K562 (cell line): ENCODE measurements around the gene SREBF1. TPM values are rescaled to one million over a fixed set of nuclear protein-coding genes. Genes with fewer than 3 reads are reported as not detected.

Source experiments
- ATAC-seq: fragments of 200-7000 bp; cut with Tn5 transposase; 3 replicates; pipeline ENCODE4 v1.9.1; 2020; ENCODE audit warnings: moderate library complexity
- BruUV-seq: library from RNA; stranded (reverse); fragments of 400-500 nt; replicated peaks from 2 replicates; lab custom pipeline; 2021; lab: Mats Ljungman, UMichigan
- CTCF ChIA-PET: fragments of 300-600 bp; formaldehyde crosslinking; extraction: SDS; loops from one replicate; lab custom pipeline; 2021; ENCODE audit warnings: low intra/inter-chr PET ratio; lab: Yijun Ruan, JAX
- POLR2A ChIA-PET: fragments of 300-600, 350-650 bp; sonication (Branson Sonifier 250); formaldehyde crosslinking; extraction: SDS; loops from one replicate; lab custom pipeline; 2021; ENCODE audit warnings: antibody characterized with exemption, inconsistent platforms; lab: Yijun Ruan, JAX
- DNase-seq, 4 experiments: peaks; one replicate each; pipeline versions ENCODE4 v3.0.0 to v3.0.0-alpha.2; 2011 to 2018; ENCODE audit warnings: low spot score in 3 of 4, mixed read lengths in 3 of 4; ENCODE audit errors: extremely low read depth in 1 of 4
- FAIRE-seq: peaks from 2 replicates; lab custom pipeline; 2011; peaks lifted over from hg19 to GRCh38; lab: Jason Lieb, UNC
- H2AFZ ChIP-seq: 2 replicates; pipeline ENCODE4 v1.6.0; 2011; ENCODE audit warnings: low read depth, low read length, control low read depth, inconsistent platforms
- H3K27ac ChIP-seq: fragments of 200-600 bp; 3 replicates; pipeline ENCODE4 v1.8.0; 2011; ENCODE audit warnings: low read depth, mild to moderate bottlenecking, control low read depth, inconsistent platforms, low read length, moderate library complexity, mixed read lengths; ENCODE audit errors: extremely low read depth
- H3K27me3 ChIP-seq, 2 experiments: fragments of 300-600 bp in 1 of 2; 2 replicates in 1 of 2; 3 replicates in 1 of 2; pipeline versions ENCODE4 v1.6.0 to v1.8.0; 2011; ENCODE audit warnings: inconsistent platforms in 2 of 2, low read length in 2 of 2, mild to moderate bottlenecking in 1 of 2, mixed read lengths in 1 of 2, moderate library complexity in 1 of 2; ENCODE audit not compliant: control insufficient read depth in 2 of 2, insufficient read depth in 2 of 2
- H3K36me3 ChIP-seq: fragments of 300-600 bp; 3 replicates; pipeline ENCODE4 v1.8.0; 2011; ENCODE audit warnings: mild to moderate bottlenecking, low read length, inconsistent platforms; ENCODE audit not compliant: control insufficient read depth, insufficient read depth
- H3K4me1 ChIP-seq, 2 experiments: fragments of 200-600 bp in 1 of 2; replicated peaks in 1 of 2; 2 replicates in 1 of 2; 3 replicates in 1 of 2; pipeline versions ENCODE4 v1.5.1 to v1.8.0; 2011; ENCODE audit warnings: inconsistent platforms in 2 of 2, low read length in 2 of 2, mild to moderate bottlenecking in 1 of 2, mixed read lengths in 1 of 2, moderate library complexity in 1 of 2; ENCODE audit not compliant: control insufficient read depth in 2 of 2, insufficient read depth in 2 of 2
- H3K4me2 ChIP-seq: 2 replicates; pipeline ENCODE4 v1.6.1; 2011; ENCODE audit warnings: low read length, control low read depth, inconsistent platforms, mixed read lengths; ENCODE audit not compliant: insufficient read depth
- H3K4me3 ChIP-seq: fragments of 200-600 bp; sonication (generic), shearing (Covaris generic); 2 replicates; pipeline ENCODE4 v1.5.1; 2016; ENCODE audit warnings: control low read depth, inconsistent platforms
- H3K79me2 ChIP-seq: fragments of 200-600 bp; 3 replicates; pipeline ENCODE4 v1.8.0; 2011; ENCODE audit warnings: low read length, inconsistent platforms; ENCODE audit not compliant: control insufficient read depth, insufficient read depth
- H3K9ac ChIP-seq, 2 experiments: 2 replicates each; pipeline versions ENCODE4 v1.6.0 to v1.6.1; 2011; ENCODE audit warnings: low read depth in 2 of 2, low read length in 2 of 2, control low read depth in 1 of 2, inconsistent platforms in 1 of 2, mild to moderate bottlenecking in 1 of 2, mixed read lengths in 1 of 2; ENCODE audit not compliant: insufficient read depth in 1 of 2
- H3K9me1 ChIP-seq: one replicate; pipeline ENCODE4 v1.6.0; 2011; ENCODE audit warnings: inconsistent platforms, mild to moderate bottlenecking, low read length, moderate library complexity; ENCODE audit not compliant: control insufficient read depth, insufficient read depth
- H3K9me3 ChIP-seq: replicated peaks from 2 replicates; pipeline ENCODE4 v1.5.1; 2011; ENCODE audit warnings: low read depth, low read length, inconsistent platforms; ENCODE audit not compliant: control insufficient read depth, insufficient read depth
- H4K20me1 ChIP-seq: replicated peaks from 2 replicates; pipeline ENCODE4 v1.6.1; 2011; ENCODE audit warnings: low read length, inconsistent platforms, mixed read lengths; ENCODE audit not compliant: control insufficient read depth, insufficient read depth
- ETS1 ChIP-seq: conservative IDR thresholded peaks from 2 replicates; pipeline ENCODE4 v1.6.1; 2011; ENCODE audit warnings: low read depth, mild to moderate bottlenecking, low read length; ENCODE audit not compliant: control insufficient read depth
- FOXJ3 ChIP-seq: sonication (generic); formaldehyde crosslinking; IDR thresholded peaks from 2 replicates; pipeline ENCODE4 v1.4.0; 2020; ENCODE audit warnings: mild to moderate bottlenecking, missing genetic modification reagents
- FOXO4 ChIP-seq: fragments of 450-650 bp; formaldehyde crosslinking; IDR thresholded peaks from 2 replicates; pipeline ENCODE4 v1.4.0; 2020; ENCODE audit warnings: mild to moderate bottlenecking, moderate library complexity
- FUS ChIP-seq: fragments of 200-400 bp; formaldehyde crosslinking; optimal IDR thresholded peaks from 2 replicates; pipeline ENCODE3; 2017; ENCODE audit warnings: low read depth, low read length
- GTF3C2 ChIP-seq: IDR thresholded peaks from 3 replicates; pipeline ENCODE4 v1.6.1; 2011; ENCODE audit warnings: borderline replicate concordance, mild to moderate bottlenecking, moderate library complexity; ENCODE audit not compliant: insufficient read length; ENCODE audit errors: extremely low read depth
- HOXB6 ChIP-seq: fragments of 250-450 bp; sonication (Bioruptor Pico); IDR thresholded peaks from 2 replicates; pipeline ENCODE4 v1.5.1; 2022; ENCODE audit warnings: mild to moderate bottlenecking, borderline replicate concordance
- KLF6 ChIP-seq: fragments of 250-450 bp; sonication (Bioruptor Pico); IDR thresholded peaks from 2 replicates; pipeline ENCODE4 v1.4.0; 2020; ENCODE audit warnings: mild to moderate bottlenecking, moderate library complexity, borderline replicate concordance
- MAX ChIP-seq: sonication (generic); formaldehyde crosslinking; IDR thresholded peaks from 2 replicates; pipeline ENCODE4 v1.9.0; 2022; ENCODE audit warnings: mild to moderate bottlenecking, missing genetic modification reagents
- MAZ ChIP-seq, 2 experiments: fragments of 450-650 bp in 1 of 2; sonication (generic) in 1 of 2; formaldehyde crosslinking; IDR thresholded peaks in 1 of 2; conservative IDR thresholded peaks in 1 of 2; 2 replicates each; pipeline versions ENCODE4 v1.4.0 to v1.5.0; 2020; ENCODE audit warnings: mild to moderate bottlenecking in 1 of 2, missing genetic modification reagents in 1 of 2
- RBFOX2 ChIP-seq: fragments of 200-400 bp; formaldehyde crosslinking; IDR thresholded peaks from 2 replicates; pipeline ENCODE4 v1.6.1; 2017; ENCODE audit warnings: low read depth, mild to moderate bottlenecking, low read length, moderate library complexity
- TCF7L2 ChIP-seq: fragments of 150-350 bp; IDR thresholded peaks from 2 replicates; pipeline ENCODE4 v1.6.1; 2016; ENCODE audit warnings: low read depth, mild to moderate bottlenecking, low read length, moderate library complexity
- XRCC5 ChIP-seq: fragments of 200-400 bp; formaldehyde crosslinking; IDR thresholded peaks from 2 replicates; pipeline ENCODE4 v1.6.1; 2017; ENCODE audit warnings: low read depth, mild to moderate bottlenecking, low read length
- ZBTB17 ChIP-seq: fragments of 450-650 bp; formaldehyde crosslinking; IDR thresholded peaks from 2 replicates; pipeline ENCODE4 v1.4.0; 2020; ENCODE audit warnings: mild to moderate bottlenecking
- WGBS: fragments of 100-300 bp; shearing (Covaris generic); methylation state at CpG from one replicate; pipeline ENCODE4 v1.1.6; 2016; ENCODE audit warnings: low coverage, mixed read lengths; ENCODE audit not compliant: insufficient coverage; ENCODE audit errors: missing lambda C conversion rate; 5-methylcytosine and 5-hydroxymethylcytosine counted together
- in situ Hi-C: fragments of 300-500 bp; cut with MboI; formaldehyde crosslinking; loops from 4 replicates; pipeline ENCODE4 v1.15.0; 2018; ENCODE audit warnings: inconsistent platforms, mixed read lengths
- intact Hi-C: fragments of 100-400 bp; cut with micrococcal nuclease; formaldehyde crosslinking; loops from 2 replicates; pipeline ENCODE4 v1.14.2; 2022
- polyA plus RNA-seq, 8 experiments: library from polyadenylated mRNA; depleted of rRNA in 4 of 8; stranded (reverse) in 5 of 8; unstranded in 3 of 8; fragments of >200 nt; fragmentation: Nextera tagmentation in 2 of 8; fragmentation: Illumina TruSeq in 1 of 8; extraction: Ambion mirVana in 2 of 8; extraction: Trizol in 1 of 8; gene quantifications; 2 replicates each; pipeline versions ENCODE4 v1.2.1 to v1.2.3, GENCODE V29; 2011 to 2014; ENCODE audit warnings: inconsistent platforms in 1 of 8, missing spikeins in 1 of 8
- total RNA-seq, 7 experiments: library from RNA; depleted of rRNA in 6 of 7; stranded (reverse); fragments of >200 nt in 6 of 7; fragmentation: Illumina TruSeq in 2 of 7; extraction: Trizol in 2 of 7; gene quantifications; 2 replicates each; pipeline versions ENCODE4 v1.2.1 to v1.2.3, GENCODE V29; 2011 to 2021; ENCODE audit warnings: low replicate concordance in 1 of 7

The SREBF1 gene
- total and polyA plus RNA-seq, 9 of the 15 experiments (the other 6 are each of a cell fraction or from before 2014, with no cell fraction given) = 1.6 to 169 (median 69.4) TPM

- no peak for TF ChIP-seq GTF3C2
- peak in 1 of 2 experiments; percentile 15; a peak in 1 of 4 replicates for TF ChIP-seq MAZ (CRISPR knock-in tag; conservative IDR thresholded peaks at IDR 0.05 in 1 of 2, IDR thresholded peaks at IDR 0.05 in 1 of 2)
Measured at GRCh38 chr17:17837380-17837821, 615 bp upstream of the SREBF1 start (continued).

GRCh38 chr17:17836250-17836817 is 452 bp downstream of the SREBF1 start:
- H3K9me1 ChIP-seq = no peaks in the 10 kb centered on the region
- no TSS peak for BruUV-seq
- intact Hi-C loops = loop anchor here (2.0 kb wide), 2 partner anchors 14 kb away; no protein-coding TSS in a partner anchor
- DNase-seq = peak; percentile 74 to 97 (median 85)
- CTCF ChIA-PET = no interaction called here
- POLR2A ChIA-PET = interaction anchor here (0.5 to 6.7 kb wide), 18 partner anchors 9 to 1455 kb away, joined by 3 to 102 read pairs (median 3); partner anchors contain the start of gene UBB
- H3K9me3 ChIP-seq = no peaks in the 10 kb centered on the region
- peak overlapping the region; percentile 94 for H3K4me3 ChIP-seq
- no peaks in the 10 kb centered on the region for H3K27me3 ChIP-seq
- peak overlapping the region; percentile 100 for H3K27ac ChIP-seq
- peak; percentile 90 for FAIRE-seq
- peak overlapping the region; percentile 99 for H3K9ac ChIP-seq
- peaks cover 87% of the 10 kb centered on the region for H3K79me2 ChIP-seq
- peak overlapping the region; percentile 97 for H3K4me2 ChIP-seq
- H4K20me1 ChIP-seq = peaks cover 15% of the 10 kb centered on the region; the same call in 1 of the 2 replicates
- in situ Hi-C loops = no loop called here
- H3K4me1 ChIP-seq = peaks cover 57 to 69% of the 10 kb centered on the region in 2 experiments
- ATAC-seq = peak; percentile 71
- no peak overlapping the region for H2AFZ ChIP-seq
- peaks cover 34% of the 10 kb centered on the region; the same call in 2 of the 3 replicates for H3K36me3 ChIP-seq
- under 1% methylated on average over 27 of the region's 69 CpGs for WGBS
- peak; percentile 97 for TF ChIP-seq RBFOX2
- TF ChIP-seq HOXB6 = no peak
- no peak for TF ChIP-seq XRCC5
- TF ChIP-seq FOXO4 (CRISPR knock-in tag) = 0 out of 2 replicates have a peak, but pooled peaks have one; percentile 59
- no peak for TF ChIP-seq TCF7L2
- TF ChIP-seq ETS1 = peak; percentile 60; the same call in 1 of the 2 replicates
- no peak for TF ChIP-seq FUS
- peak; percentile 20; the same call in 1 of the 2 replicates for TF ChIP-seq ZBTB17 (CRISPR knock-in tag)
- TF ChIP-seq FOXJ3 (CRISPR knock-in tag) = no peak
- TF ChIP-seq MAX (CRISPR knock-in tag) = peak; percentile 89
- no peak for TF ChIP-seq KLF6 (CRISPR knock-in tag)
